Fibroblast of pulmonary artery (primary cell): Measurements from ENCODE around the gene TJP3.
"Not testable (repeated sequence)": the region's sequence is repeated elsewhere in the genome, so short reads cannot be mapped to it uniquely, and the experiment has no call there.

Experiments
- DNase-seq: peaks from one replicate; pipeline ENCODE4 v3.0.0-alpha.2; 2010; ENCODE audit warnings: low read depth
- H3K4me3 ChIP-seq: replicated peaks from 2 replicates; pipeline ENCODE4 v1.5.1; 2011; ENCODE audit warnings: low read depth, mild to moderate bottlenecking, control low read depth, low read length, moderate library complexity
- CTCF ChIP-seq: IDR thresholded peaks from 2 replicates; pipeline ENCODE4 v1.5.1; 2011; ENCODE audit warnings: mild to moderate bottlenecking, control low read depth, low read length, inconsistent platforms; ENCODE audit errors: missing control alignments

Gene TJP3

GRCh38 chr19:3663838-3664237 lies 44.3 kb upstream of the TJP3 start:
- DNase-seq: no peak
- no peak for TF ChIP-seq CTCF
- H3K4me3 ChIP-seq: no peak overlapping the region

DNA sequence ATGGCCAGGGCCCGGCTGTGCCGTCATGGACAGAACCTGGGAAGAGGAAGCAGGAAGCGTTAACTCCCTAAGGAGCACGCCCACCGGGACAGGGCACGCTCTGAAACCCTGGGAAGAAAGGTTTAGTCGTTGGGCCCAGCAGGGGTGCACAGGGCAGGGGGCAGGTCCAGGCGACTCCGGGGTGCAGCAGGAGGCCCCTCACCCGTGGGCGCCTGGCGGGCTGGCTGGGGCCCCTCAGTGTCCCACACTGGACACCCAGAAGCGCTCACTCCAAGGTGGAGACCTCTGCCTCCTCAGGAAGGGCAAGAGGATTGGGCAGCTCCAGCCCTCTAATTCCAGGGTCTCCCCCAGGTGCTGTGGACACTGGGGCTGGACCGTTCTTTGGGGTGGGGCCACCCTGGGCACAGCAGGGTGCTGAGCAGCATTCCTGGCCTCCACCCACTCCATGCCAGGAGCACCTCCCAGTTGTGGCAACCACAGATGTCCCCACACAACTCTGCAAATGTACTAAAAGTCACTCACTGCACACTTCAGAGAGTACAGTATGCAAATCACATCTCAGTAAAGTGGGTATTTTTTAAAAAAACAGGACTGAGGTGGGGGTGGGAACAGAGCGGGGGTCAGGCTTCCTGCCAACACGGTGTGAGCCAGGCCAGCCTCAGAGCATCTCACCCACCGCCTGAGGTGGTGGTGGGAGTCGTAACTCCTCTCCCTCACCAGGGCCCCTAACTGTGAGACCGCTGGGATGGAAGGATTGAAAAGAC lies 43.1 kb upstream of the TJP3 start:
- no peak overlapping the region for H3K4me3 ChIP-seq

DNA sequence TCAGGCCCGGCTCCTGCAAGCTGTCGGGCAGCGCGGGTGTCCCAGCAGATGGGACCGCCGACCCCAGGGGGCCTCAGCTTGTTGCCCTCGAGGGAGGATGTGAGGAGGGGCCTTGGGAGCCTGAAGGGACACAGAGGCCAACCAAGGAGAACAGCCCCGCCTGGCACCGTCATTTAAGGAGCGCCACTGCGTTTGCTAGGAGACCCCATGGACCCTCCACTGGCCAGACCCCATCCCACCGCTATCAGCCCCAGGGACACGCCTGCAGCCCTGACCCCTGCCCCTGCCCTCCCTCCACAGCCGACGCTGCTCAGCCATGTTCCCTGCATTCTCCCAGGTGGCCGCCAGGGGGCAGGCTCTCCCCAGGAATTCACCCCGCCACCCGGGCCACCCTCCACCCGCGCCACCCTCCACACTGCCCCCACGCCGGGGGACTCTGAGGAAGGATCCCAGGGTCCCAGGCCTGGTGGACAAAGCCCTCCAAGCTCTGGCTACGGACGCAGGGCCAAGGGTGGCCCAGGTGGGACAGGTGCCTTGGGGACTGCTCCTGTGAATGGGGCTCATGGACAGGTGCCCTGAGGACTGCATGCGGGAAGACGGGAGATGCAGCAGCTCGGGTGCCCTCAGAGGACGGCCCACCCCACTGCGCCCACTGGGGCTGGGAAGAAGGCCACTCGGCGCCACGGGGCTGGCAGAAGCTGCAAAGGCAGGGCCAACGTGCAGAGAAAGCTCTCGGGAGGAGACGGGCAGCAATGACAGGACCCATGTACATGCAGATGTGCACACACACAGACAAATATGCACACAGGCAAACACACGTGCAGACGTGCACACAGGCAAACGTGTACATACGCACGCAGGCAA lies 42.3 kb upstream of the TJP3 start:
- DNase-seq: no peak
- TF ChIP-seq CTCF: peak; percentile 69
- H3K4me3 ChIP-seq: no peak overlapping the region

More for the DNA sequence above, 43.1 kb upstream of the TJP3 start:
- no peak for TF ChIP-seq CTCF
- no peak for DNase-seq

- DNase-seq, H3K4me3 ChIP-seq: not testable (repeated sequence)
Measured at GRCh38 chr19:3666545-3666856, 41.7 kb upstream of the TJP3 start.

GRCh38 chr19:3667037-3667638 lies 41.0 kb upstream of the TJP3 start:
- no peak for DNase-seq
- TF ChIP-seq CTCF: no peak
- H3K4me3 ChIP-seq: no peak overlapping the region

DNA sequence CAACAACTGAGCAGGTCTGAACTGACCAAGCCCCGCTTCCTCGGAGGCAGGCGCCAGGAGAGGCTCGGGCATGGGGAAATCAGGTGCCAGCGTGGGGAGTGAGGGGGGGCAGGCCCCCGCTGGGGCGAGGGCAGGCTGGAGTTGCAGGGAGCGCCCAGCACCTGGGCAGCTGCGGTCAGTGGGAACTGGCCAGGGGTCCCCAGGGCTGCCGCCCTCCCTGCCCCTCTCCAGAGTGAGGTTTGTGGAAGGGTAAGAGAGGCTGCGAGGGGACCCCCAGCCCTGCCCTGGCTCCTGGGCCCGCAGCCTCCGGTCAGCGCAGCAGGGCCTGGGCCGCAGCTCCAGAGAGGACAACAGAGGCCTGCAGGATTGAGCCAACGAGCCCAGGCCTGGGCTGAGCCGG lies 40.4 kb upstream of the TJP3 start:
- DNase-seq: no peak
- TF ChIP-seq CTCF: no peak
- H3K4me3 ChIP-seq: no peak overlapping the region

GRCh38 chr19:3668331-3669081 lies 39.7 kb upstream of the TJP3 start:
- peak; percentile 40 for DNase-seq
- no peak for TF ChIP-seq CTCF

More at GRCh38 chr19:3668331-3669081, 39.7 kb upstream of the TJP3 start:
- no peak overlapping the region for H3K4me3 ChIP-seq
